Measurements from ENCODE around the gene CMTM8. TPM values are rescaled to one million over a fixed set of nuclear protein-coding genes. Genes with fewer than 3 reads are reported as not detected.
"Not testable (repeated sequence)": the region's sequence is repeated elsewhere in the genome, so short reads cannot be mapped to it uniquely, and the experiment has no call there.

CMTM8 gene
- total RNA-seq, 2 donors from 2014 or later: 2.8 to 3.2 TPM

GRCh38 chr3:32224016-32224516, 14.4 kb upstream of the CMTM8 start:
- intact Hi-C loops (cut with DNase I): no loop called here
- DNase-seq (ENCODE audit: low spot score): no peak

- DNase-seq (ENCODE audit: low spot score): no peak
Measured at GRCh38 chr3:32226875-32227500, 11.5 kb upstream of the CMTM8 start.

GRCh38 chr3:32228743-32229142, 9.7 kb upstream of the CMTM8 start:
- intact Hi-C loops (cut with DNase I); DNase-seq (ENCODE audit: low spot score): not testable (repeated sequence)

More at GRCh38 chr3:32226875-32227500, 11.5 kb upstream of the CMTM8 start:
- intact Hi-C loops (cut with DNase I): no loop called here

GRCh38 chr3:32229565-32229964, 8.9 kb upstream of the CMTM8 start:
- no peak for DNase-seq (ENCODE audit: low spot score)
- intact Hi-C loops (cut with DNase I): no loop called here

- intact Hi-C loops (cut with DNase I): no loop called here
- DNase-seq (ENCODE audit: low spot score): no peak
Measured at GRCh38 chr3:32236377-32236776, 2.1 kb upstream of the CMTM8 start.

- peak; percentile 83 for DNase-seq (ENCODE audit: low spot score)
- intact Hi-C loops (cut with DNase I): no loop called here
Measured at GRCh38 chr3:32237670-32238452, 619 bp upstream of the CMTM8 start.

GRCh38 chr3:32239307-32240158, 1.1 kb downstream of the CMTM8 start:
- DNase-seq (ENCODE audit: low spot score): no peak
- intact Hi-C loops (cut with DNase I): loop anchor here in 1 of 2 donors (10.0 kb wide), 1 partner anchor 1655 kb away; no protein-coding TSS in a partner anchor

GRCh38 chr3:32240159-32240545, 1.7 kb downstream of the CMTM8 start:
- intact Hi-C loops (cut with DNase I): loop anchor here in 1 of 2 donors (10.0 kb wide), 1 partner anchor 1655 kb away; no protein-coding TSS in a partner anchor
- no peak for DNase-seq (ENCODE audit: low spot score)

- DNase-seq (ENCODE audit: low spot score): no peak
- intact Hi-C loops (cut with DNase I): loop anchor here in 1 of 2 donors (10.0 kb wide), 1 partner anchor 1656 kb away; no protein-coding TSS in a partner anchor
Measured at GRCh38 chr3:32241100-32241499, 2.6 kb downstream of the CMTM8 start.

- intact Hi-C loops (cut with DNase I): loop anchor here in 1 of 2 donors (10.0 kb wide), 1 partner anchor 1659 kb away; no protein-coding TSS in a partner anchor
- no peak for DNase-seq (ENCODE audit: low spot score)
Measured at GRCh38 chr3:32243519-32243918, 5.0 kb downstream of the CMTM8 start.

- no peak for DNase-seq (ENCODE audit: low spot score)
- intact Hi-C loops (cut with DNase I): loop anchor here in 1 of 2 donors (10.0 kb wide), 1 partner anchor 1660 kb away; no protein-coding TSS in a partner anchor
Measured at GRCh38 chr3:32245200-32245599, 6.7 kb downstream of the CMTM8 start.

- DNase-seq (ENCODE audit: low spot score): no peak
- intact Hi-C loops (cut with DNase I): loop anchor here in 1 of 2 donors (10.0 kb wide), 1 partner anchor 1661 kb away; no protein-coding TSS in a partner anchor
Measured at GRCh38 chr3:32246079-32246675, 7.7 kb downstream of the CMTM8 start.

GRCh38 chr3:32249184-32249782, 10.8 kb downstream of the CMTM8 start:
- intact Hi-C loops (cut with DNase I): loop anchor here in 1 of 2 donors (10.0 kb wide), 1 partner anchor 1664 kb away; no protein-coding TSS in a partner anchor
- no peak for DNase-seq (ENCODE audit: low spot score)

GRCh38 chr3:32254268-32254667, 15.8 kb downstream of the CMTM8 start:
- no peak for DNase-seq (ENCODE audit: low spot score)
- intact Hi-C loops (cut with DNase I): no loop called here

GRCh38 chr3:32255345-32255744, 16.9 kb downstream of the CMTM8 start:
- intact Hi-C loops (cut with DNase I): no loop called here
- DNase-seq (ENCODE audit: low spot score): no peak

- no peak for DNase-seq (ENCODE audit: low spot score)
- intact Hi-C loops (cut with DNase I): no loop called here
Measured at GRCh38 chr3:32256206-32256605, 17.7 kb downstream of the CMTM8 start.

GRCh38 chr3:32257042-32257441, 18.6 kb downstream of the CMTM8 start:
- intact Hi-C loops (cut with DNase I): no loop called here

GRCh38 chr3:32257641-32258438, 19.4 kb downstream of the CMTM8 start:
- intact Hi-C loops (cut with DNase I): no loop called here
- DNase-seq (ENCODE audit: low spot score): no peak

More at GRCh38 chr3:32257042-32257441, 18.6 kb downstream of the CMTM8 start:
- DNase-seq (ENCODE audit: low spot score): no peak
